ENCODE data around the gene SLC17A5.
"Not testable (repeated sequence)": the region's sequence is repeated elsewhere in the genome, so short reads cannot be mapped to it uniquely, and the experiment has no call there.

SLC17A5 gene

GRCh38 chr6:73565767-73566485 lies 87.9 kb downstream of the SLC17A5 start:
- no peak for FAIRE-seq

DNA sequence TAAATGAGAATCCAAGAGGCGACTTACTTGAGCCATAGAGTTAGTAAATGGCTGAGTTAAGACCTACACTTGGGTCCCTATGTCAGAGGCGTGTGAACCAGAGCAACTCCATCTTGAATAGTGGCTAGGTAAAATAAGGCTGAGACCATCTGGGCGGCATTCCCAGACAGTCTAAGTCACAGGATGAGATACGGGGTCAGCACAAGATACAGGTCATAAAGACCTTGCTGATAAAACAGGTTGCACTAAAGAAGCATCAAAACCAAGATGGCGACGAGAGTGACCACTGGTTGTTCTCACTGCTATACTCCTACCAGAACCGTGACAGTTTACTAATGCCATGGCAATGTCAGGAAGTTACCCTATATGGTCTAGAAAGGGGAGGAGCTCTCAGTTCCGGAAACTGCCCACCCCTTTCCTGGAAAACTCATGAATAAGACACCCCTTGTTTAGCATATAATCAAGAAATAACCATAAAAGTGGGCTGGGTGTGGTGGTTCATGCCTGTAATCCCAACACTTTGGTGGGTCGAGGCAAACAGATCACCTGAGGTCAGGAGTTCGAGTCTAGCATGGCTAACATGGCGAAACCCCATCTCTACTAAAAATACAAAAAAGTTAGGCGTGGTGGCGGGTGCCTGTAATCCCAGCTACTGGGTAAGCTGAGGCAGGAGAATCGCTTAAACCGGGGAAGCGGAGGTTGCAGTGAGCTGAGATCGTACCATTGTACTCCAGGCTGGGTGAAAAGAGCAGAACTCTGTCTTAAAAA lies 89.0 kb downstream of the SLC17A5 start:
- FAIRE-seq: no peak

- no peak for FAIRE-seq
Measured at GRCh38 chr6:73562558-73562957, 91.2 kb downstream of the SLC17A5 start.

GRCh38 chr6:73560853-73561407 lies 92.9 kb downstream of the SLC17A5 start:
- no peak for FAIRE-seq

- FAIRE-seq: no peak
Measured at GRCh38 chr6:73560182-73560732, 93.5 kb downstream of the SLC17A5 start.

DNA sequence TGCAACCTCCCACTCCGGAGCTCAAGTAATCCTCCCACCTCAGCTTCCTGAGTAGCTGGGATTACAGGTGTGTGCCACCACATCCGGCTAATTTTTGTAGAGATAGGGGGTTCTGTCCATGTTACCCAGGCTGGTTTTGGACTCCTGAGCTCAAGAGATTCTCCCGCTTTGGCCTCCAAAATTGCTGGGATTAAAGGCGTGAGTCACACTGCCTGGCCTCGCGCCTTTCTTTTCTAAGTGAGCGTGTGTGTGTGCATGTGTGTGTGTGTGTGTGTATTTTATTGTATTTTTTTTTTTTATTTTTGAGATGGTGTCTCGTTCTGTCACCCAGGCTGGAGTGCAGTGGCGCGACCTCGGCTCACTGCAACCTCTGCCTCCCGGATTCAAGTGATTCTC lies 94.4 kb downstream of the SLC17A5 start:
- FAIRE-seq: not testable (repeated sequence)

DNA sequence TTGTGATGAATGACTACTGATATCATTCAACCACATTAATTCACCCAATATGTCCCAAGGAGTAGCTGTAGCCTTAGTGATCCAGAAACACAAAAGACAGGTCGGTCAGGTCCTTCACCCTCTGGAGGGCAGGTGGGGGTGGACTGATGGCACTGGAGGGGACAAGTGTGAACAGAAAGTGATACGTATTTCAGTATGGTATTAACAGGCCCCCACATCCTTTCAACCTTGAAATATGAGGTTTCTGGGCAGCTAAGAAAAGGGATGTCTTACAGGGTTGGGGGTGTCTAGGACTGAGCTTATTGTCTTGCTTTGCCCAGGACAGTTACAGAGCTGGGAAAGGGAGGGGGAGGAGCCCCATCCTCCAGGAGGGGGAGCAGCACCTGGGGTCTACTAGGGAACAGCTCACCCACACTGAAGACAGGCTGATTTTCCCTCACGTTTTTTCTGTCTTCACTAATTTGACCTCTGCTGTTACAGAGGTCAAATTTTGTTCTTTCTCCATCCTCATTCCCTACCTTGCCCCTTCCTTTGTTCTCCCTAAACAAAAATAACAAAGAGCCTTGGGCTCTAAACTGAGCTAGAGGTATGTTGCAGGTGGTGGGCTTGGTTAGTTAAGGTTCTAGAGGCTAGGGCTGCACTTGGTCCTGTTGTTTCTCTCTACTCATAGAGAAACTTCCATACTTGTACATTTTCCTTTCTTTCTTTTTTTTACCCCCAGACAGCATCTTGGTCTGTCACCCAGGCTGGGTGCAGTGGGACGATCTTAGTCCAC lies 95.0 kb downstream of the SLC17A5 start:
- FAIRE-seq: no peak

DNA sequence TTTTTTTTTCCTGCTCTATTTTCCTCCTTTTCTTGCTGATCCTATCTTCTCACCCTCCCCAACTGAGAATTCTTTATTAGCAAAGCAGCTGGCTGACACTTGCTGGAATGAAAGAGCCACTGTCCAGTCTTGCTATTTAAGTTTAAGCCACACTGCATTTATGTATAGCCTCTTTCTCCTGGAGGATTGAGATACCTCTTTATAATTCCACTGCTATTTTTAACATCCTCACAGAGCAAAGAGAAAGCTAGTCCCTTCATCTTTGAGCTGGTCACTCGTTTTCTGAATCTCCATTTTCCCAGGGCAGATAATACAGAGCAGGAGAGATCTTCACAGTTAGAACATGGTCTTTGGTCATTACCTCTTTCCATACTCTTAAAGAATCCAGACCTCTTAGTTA lies 97.0 kb downstream of the SLC17A5 start:
- FAIRE-seq: no peak

DNA sequence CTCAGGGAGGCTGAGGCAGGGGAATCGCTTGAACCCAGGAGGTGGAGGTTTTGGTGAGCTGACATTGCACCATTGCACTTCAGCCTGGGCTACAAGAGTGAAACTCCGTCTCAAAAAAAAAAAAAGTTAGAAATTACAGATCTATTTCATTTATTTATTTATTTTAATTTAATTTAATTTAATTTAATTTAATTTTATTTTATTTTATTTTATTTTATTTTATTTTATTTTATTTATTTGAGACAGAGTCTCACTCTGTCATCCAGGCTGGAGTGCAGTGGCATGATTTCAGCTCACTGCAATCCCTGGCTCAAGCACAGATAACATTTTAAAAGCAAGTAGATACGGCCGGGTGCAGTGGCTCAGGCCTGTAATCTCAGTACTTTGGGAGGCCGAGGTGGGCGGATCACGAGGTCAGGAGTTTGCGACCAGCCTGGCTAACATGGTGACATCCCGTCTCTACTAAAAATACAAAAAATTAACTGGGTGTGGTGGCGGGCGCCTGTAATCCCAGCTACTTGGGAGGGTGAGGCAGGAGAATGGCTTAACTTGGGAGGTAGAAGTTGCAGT lies 98.3 kb downstream of the SLC17A5 start:
- FAIRE-seq: not testable (repeated sequence)

DNA sequence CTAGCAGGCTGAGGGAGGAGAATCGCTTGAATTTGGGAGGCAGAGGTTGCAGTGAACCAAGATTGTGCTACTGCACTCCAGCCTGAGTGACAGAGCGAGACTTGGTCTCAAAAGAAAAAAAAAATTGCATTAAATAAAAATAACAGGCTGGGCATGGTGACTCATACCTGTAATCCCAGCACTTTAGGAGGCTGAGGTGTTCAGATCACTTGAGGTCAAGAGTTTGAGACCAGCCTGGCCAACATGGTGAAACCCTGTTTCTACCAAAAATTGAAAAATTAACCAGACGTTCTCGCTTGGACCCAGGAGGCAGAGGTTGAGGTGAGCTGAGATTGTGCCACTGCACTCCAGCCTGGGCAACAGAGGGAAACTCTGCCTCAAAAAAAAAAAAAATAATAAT lies 102.7 kb downstream of the SLC17A5 start:
- FAIRE-seq: not testable (repeated sequence)

GRCh38 chr6:73548458-73549446 lies 105.0 kb downstream of the SLC17A5 start:
- FAIRE-seq: no peak

DNA sequence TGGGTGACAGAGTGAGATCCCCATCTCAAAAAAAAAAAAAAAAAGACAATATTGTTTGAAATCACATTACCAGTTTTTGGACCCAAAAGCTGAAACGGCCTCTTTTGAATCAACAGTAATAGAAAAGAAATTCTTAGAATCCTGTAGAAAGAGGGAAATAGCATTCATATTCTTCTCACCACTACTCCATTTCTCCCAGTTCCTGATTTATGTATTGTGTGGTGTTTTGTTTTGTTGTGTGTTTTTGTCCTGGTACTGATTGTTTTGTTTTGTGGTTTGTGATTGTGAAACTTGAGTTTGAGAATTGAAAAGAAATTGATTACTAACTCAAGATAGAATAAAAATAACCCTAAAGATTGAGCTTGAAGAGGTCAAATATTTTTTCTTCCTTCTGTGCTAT lies 106.8 kb downstream of the SLC17A5 start:
- FAIRE-seq: no peak

Data from islet of Langerhans (tissue), 1 donor.